ENCODE results near the gene FNTB. TPM values are rescaled to one million over a fixed set of nuclear protein-coding genes. Genes with fewer than 3 reads are reported as not detected.

The FNTB gene
- total RNA-seq, 1 experiment from 2014 or later = 26.7 TPM

- H3K4me2 ChIP-seq (ENCODE audit: low read length) = no peak overlapping the region
- no peaks in the 10 kb centered on the region for H4K20me1 ChIP-seq (ENCODE audit: insufficient read depth)
- no peak overlapping the region for H2AFZ ChIP-seq (ENCODE audit: low read depth, low read length, poor library complexity, severe bottlenecking)
- no peak overlapping the region for H3K27ac ChIP-seq (ENCODE audit: low read depth, low read length)
- POLR2A ChIA-PET = no interaction called here
- DNase-seq (ENCODE audit: low read depth, low spot score) = no peak
- H3K4me1 ChIP-seq (ENCODE audit: control insufficient read depth in 1 of 2, insufficient read depth in 2 of 2, low read length in 2 of 2) = no peaks in the 10 kb centered on the region
- intact Hi-C loops (cut with micrococcal nuclease) = no loop called here
- no peaks in the 10 kb centered on the region; the same call in 1 of the 2 replicates for H3K79me2 ChIP-seq (ENCODE audit: insufficient read depth, low read length)
- ATAC-seq = no peak
- H3K36me3 ChIP-seq (ENCODE audit: control insufficient read depth in 1 of 2, insufficient read depth in 2 of 2, low read length in 2 of 2) = peaks cover 0 to 2% of the 10 kb centered on the region in 2 experiments; a peak in 1 of 4 replicates
- no peak for TF ChIP-seq ZBTB33 (IDR thresholded peaks at IDR 0.05; ENCODE audit: extremely low read depth, insufficient replicate concordance, low read length)
- no peak for TF ChIP-seq ATF3 (IDR thresholded peaks at IDR 0.05)
- no peak for TF ChIP-seq POLR2A (IDR thresholded peaks at IDR 0.05; ENCODE audit: borderline replicate concordance, extremely low read depth, insufficient read depth, insufficient read length)
- no peak for TF ChIP-seq YY1 (IDR thresholded peaks at IDR 0.05; ENCODE audit: extremely low read depth, insufficient replicate concordance, low read depth, low read length)
- TF ChIP-seq JUND (IDR thresholded peaks at IDR 0.05) = no peak
- no peak for TF ChIP-seq ZNF274 (IDR thresholded peaks at IDR 0.05; ENCODE audit: low read depth, low read length)
- TF ChIP-seq ELF1 (IDR thresholded peaks at IDR 0.05; ENCODE audit: borderline replicate concordance, low read depth) = no peak
- no peaks in the 10 kb centered on the region for H3K9me3 ChIP-seq (ENCODE audit: control insufficient read depth in 1 of 2, insufficient read depth in 1 of 2, low read depth in 1 of 2, low read length in 2 of 2)
- no peaks in the 10 kb centered on the region for H3K27me3 ChIP-seq (ENCODE audit: insufficient read depth, low read length)
- H3K4me3 ChIP-seq (replicated peaks in 1 of 2; ENCODE audit: low read depth in 1 of 2, low read length in 2 of 2) = no peak overlapping the region
- no TSS peak for BruUV-seq (replicated peaks)
- H3K9ac ChIP-seq (ENCODE audit: low read length) = no peak overlapping the region
- RAD21 ChIA-PET (ENCODE audit: low non-redundant PET in 1 of 2, low total read pairs in 2 of 2, uncharacterized antibody in 2 of 2, unreplicated experiment in 2 of 2) = interaction anchor here in 1 of 2 experiments (0.5 kb wide), 1 partner anchor 270 kb away, joined by 3 read pairs; no protein-coding TSS in a partner anchor
- CTCF ChIA-PET = no interaction called here
- no peaks in the 10 kb centered on the region for H3K9me2 ChIP-seq (ENCODE audit: insufficient read depth)
Observed at GRCh38 chr14:64938972-64939816, 47.5 kb upstream of the FNTB start.
